SK-N-SH (cell line): ENCODE results near the gene USP14. TPM values are rescaled to one million over a fixed set of nuclear protein-coding genes. Genes with fewer than 3 reads are reported as not detected.

ENCODE experiments used
- CTCF ChIA-PET: fragments of 300-600, 350-600 bp; formaldehyde crosslinking; extraction: SDS; loops from one replicate; lab custom pipeline; 2021; lab: Yijun Ruan, JAX
- POLR2A ChIA-PET: fragments of 350-600 bp; sonication (Branson Sonifier 250); formaldehyde crosslinking; extraction: SDS; loops from one replicate; lab custom pipeline; 2020; ENCODE audit warnings: antibody characterized with exemption, inconsistent platforms; lab: Yijun Ruan, JAX
- DNase-seq: peaks from one replicate; pipeline ENCODE4 v3.0.0; 2012
- H2AFZ ChIP-seq: fragments of 200-600 bp; sonication (generic); 2 replicates; pipeline ENCODE4 v1.8.1; 2016; ENCODE audit warnings: antibody characterized with exemption, mild to moderate bottlenecking, low read depth
- H3F3A ChIP-seq: fragments of 200-600 bp; sonication (generic); replicated peaks from 2 replicates; pipeline ENCODE3; 2016; ENCODE audit warnings: antibody characterized with exemption, mild to moderate bottlenecking; ENCODE audit not compliant: insufficient read depth
- H3K27ac ChIP-seq, 2 experiments: fragments of 200-500 bp in 1 of 2; fragments of 200-600 bp in 1 of 2; sonication (Bioruptor generic) in 1 of 2; sonication (generic), shearing (Covaris generic) in 1 of 2; 2 replicates each; pipeline versions ENCODE4 v1.5.1 to v1.6.1; 2014 to 2016; ENCODE audit warnings: low read depth in 2 of 2, inconsistent platforms in 1 of 2, low read length in 1 of 2, mild to moderate bottlenecking in 1 of 2, mixed read lengths in 1 of 2
- H3K27me3 ChIP-seq: fragments of 200-600 bp; sonication (generic), shearing (Covaris generic); 2 replicates; pipeline ENCODE4 v1.6.1; 2016; ENCODE audit warnings: mixed run types; ENCODE audit not compliant: insufficient read depth
- H3K36me3 ChIP-seq, 2 experiments: fragments of 200-500 bp in 1 of 2; fragments of 200-600 bp in 1 of 2; sonication (Bioruptor generic) in 1 of 2; sonication (generic) in 1 of 2; replicated peaks in 1 of 2; 2 replicates each; pipeline versions ENCODE3 to v1.5.1; 2014 to 2016; ENCODE audit warnings: low read length in 1 of 2, mild to moderate bottlenecking in 1 of 2; ENCODE audit not compliant: insufficient read depth in 2 of 2, control insufficient read depth in 1 of 2
- H3K4me1 ChIP-seq, 2 experiments: fragments of 200-500 bp in 1 of 2; fragments of 200-600 bp in 1 of 2; sonication (Bioruptor generic) in 1 of 2; sonication (generic), shearing (Covaris generic) in 1 of 2; 2 replicates each; pipeline versions ENCODE4 v1.5.1 to v1.6.1; 2014 to 2016; ENCODE audit warnings: low read depth in 1 of 2, low read length in 1 of 2, mixed run types in 1 of 2; ENCODE audit not compliant: insufficient read depth in 2 of 2, control insufficient read depth in 1 of 2
- H3K4me2 ChIP-seq: fragments of 200-600 bp; sonication (generic), shearing (Covaris generic); 2 replicates; pipeline ENCODE4 v1.6.1; 2017; ENCODE audit warnings: mixed run types
- H3K4me3 ChIP-seq, 2 experiments: fragments of 200-500 bp in 1 of 2; fragments of 200-600 bp in 1 of 2; sonication (Bioruptor generic) in 1 of 2; sonication (generic), shearing (Covaris generic) in 1 of 2; 2 replicates each; pipeline versions ENCODE4 v1.5.1 to v1.8.1; 2014 to 2016; ENCODE audit warnings: low read depth in 2 of 2, inconsistent platforms in 1 of 2, low read length in 1 of 2, mild to moderate bottlenecking in 1 of 2, mixed read lengths in 1 of 2, moderate library complexity in 1 of 2
- H3K79me2 ChIP-seq: fragments of 200-600 bp; sonication (generic); 2 replicates; pipeline ENCODE4 v1.8.1; 2017; ENCODE audit warnings: mild to moderate bottlenecking; ENCODE audit not compliant: insufficient read depth
- H3K9ac ChIP-seq: fragments of 200-600 bp; sonication (generic); 2 replicates; pipeline ENCODE4 v1.6.1; 2017; ENCODE audit warnings: mixed run types
- H3K9me2 ChIP-seq: fragments of 200-600 bp; sonication (generic); 2 replicates; pipeline ENCODE4 v1.6.1; 2017; ENCODE audit warnings: mixed run types
- H3K9me3 ChIP-seq: fragments of 200-600 bp; sonication (generic); 2 replicates; pipeline ENCODE4 v1.6.1; 2017; ENCODE audit warnings: mixed run types, mild to moderate bottlenecking, moderate library complexity
- H4K20me1 ChIP-seq: fragments of 200-600 bp; sonication (generic); 2 replicates; pipeline ENCODE4 v1.6.1; 2017; ENCODE audit warnings: mild to moderate bottlenecking, mixed run types; ENCODE audit not compliant: insufficient read depth
- CHD2 ChIP-seq: fragments of 150-350 bp; IDR thresholded peaks from 2 replicates; pipeline ENCODE4 v1.6.1; 2018; ENCODE audit warnings: low read length; ENCODE audit not compliant: partially characterized antibody
- EZH2phosphoT487 ChIP-seq: fragments of 200-600 bp; sonication (generic); IDR thresholded peaks from 2 replicates; pipeline ENCODE4 v1.6.1; 2017; ENCODE audit warnings: low read depth, mixed run types, mild to moderate bottlenecking, antibody characterized with exemption, moderate library complexity, borderline replicate concordance
- FOSL2 ChIP-seq: IDR thresholded peaks from 2 replicates; pipeline ENCODE4 v1.4.0; 2012; ENCODE audit warnings: low read depth, mild to moderate bottlenecking, moderate library complexity, borderline replicate concordance
- FOXJ3 ChIP-seq: sonication (generic); formaldehyde crosslinking; IDR thresholded peaks from 2 replicates; pipeline ENCODE4 v1.5.1; 2020; ENCODE audit warnings: mild to moderate bottlenecking, missing genetic modification reagents
- FOXM1 ChIP-seq: IDR thresholded peaks from 2 replicates; pipeline ENCODE4 v1.4.0; 2012; ENCODE audit warnings: low read depth, mild to moderate bottlenecking
- GABPA ChIP-seq: IDR thresholded peaks from 2 replicates; pipeline ENCODE4 v1.4.0; 2012; ENCODE audit warnings: low read depth, mild to moderate bottlenecking
- MEF2A ChIP-seq: IDR thresholded peaks from 2 replicates; pipeline ENCODE4 v1.4.0; 2012; ENCODE audit warnings: low read depth, borderline replicate concordance
- NFIC ChIP-seq: IDR thresholded peaks from 2 replicates; pipeline ENCODE4 v1.4.0; 2012; ENCODE audit warnings: borderline replicate concordance
- NRF1 ChIP-seq: IDR thresholded peaks from 2 replicates; pipeline ENCODE4 v1.6.1; 2012; ENCODE audit warnings: low read depth, mild to moderate bottlenecking, low read length
- RAD21 ChIP-seq: IDR thresholded peaks from 2 replicates; pipeline ENCODE4 v1.6.1; 2012; ENCODE audit warnings: mild to moderate bottlenecking, low read length
- RCOR1 ChIP-seq: fragments of 150-350 bp; IDR thresholded peaks from 2 replicates; pipeline ENCODE4 v1.6.1; 2017; ENCODE audit warnings: antibody characterized with exemption, low read length
- REST ChIP-seq: IDR thresholded peaks from 2 replicates; pipeline ENCODE4 v1.6.1; 2012; ENCODE audit warnings: mild to moderate bottlenecking, low read depth, low read length, moderate library complexity
- RXRA ChIP-seq: IDR thresholded peaks from 2 replicates; pipeline ENCODE4 v1.4.0; 2012; ENCODE audit warnings: low read depth, mild to moderate bottlenecking, borderline replicate concordance
- SMC3 ChIP-seq: IDR thresholded peaks from 2 replicates; pipeline ENCODE4 v1.6.1; 2012; ENCODE audit warnings: low read depth, low read length, improper control_type of control experiment
- USF2 ChIP-seq: fragments of 150-350 bp; IDR thresholded peaks from 2 replicates; pipeline ENCODE4 v1.6.1; 2017; ENCODE audit warnings: antibody characterized with exemption, low read length, low read depth, borderline replicate concordance
- YY1 ChIP-seq: IDR thresholded peaks from 2 replicates; pipeline ENCODE4 v1.4.0; 2012; ENCODE audit warnings: low read depth, mild to moderate bottlenecking
- WGBS: methylation state at CpG from one replicate; pipeline ENCODE4 v1.1.6; 2017; ENCODE audit warnings: low lambda C conversion rate; 5-methylcytosine and 5-hydroxymethylcytosine counted together
- polyA plus RNA-seq, 3 experiments: library from polyadenylated mRNA; depleted of rRNA; stranded (reverse); fragments of >200 nt; gene quantifications; 2 replicates each; pipeline ENCODE4 v1.2.3, GENCODE V29; 2012
- TF ChIP-seq, protein P1 (sequence below): fragments of 150-350 bp; IDR thresholded peaks from 2 replicates; pipeline ENCODE4 v1.6.1; 2016; ENCODE audit warnings: mild to moderate bottlenecking, low read depth, low read length
- TF ChIP-seq, protein P2 (sequence below): IDR thresholded peaks from 2 replicates; pipeline ENCODE4 v1.4.0; 2012; ENCODE audit warnings: low read depth, borderline replicate concordance
- TF ChIP-seq, protein P3 (sequence below): IDR thresholded peaks from 2 replicates; pipeline ENCODE4 v1.4.0; 2012; ENCODE audit warnings: low read depth

The USP14 gene
- polyA plus RNA-seq, 1 of the 3 experiments (the other 2 are of a cell fraction) = 22.0 TPM

- H3K79me2 ChIP-seq = peaks cover 6% of the 10 kb centered on the region
- H3K4me2 ChIP-seq = no peak overlapping the region
- no peak overlapping the region for H3K9ac ChIP-seq
- POLR2A ChIA-PET = no interaction called here
- H3K4me1 ChIP-seq = no peaks in the 10 kb centered on the region
- peaks cover 23% of the 10 kb centered on the region for H3F3A ChIP-seq
- CTCF ChIA-PET = no interaction called here
- H3K9me3 ChIP-seq = no peaks in the 10 kb centered on the region
- peaks cover 91 to 93% of the 10 kb centered on the region in 2 experiments for H3K36me3 ChIP-seq
- H3K4me3 ChIP-seq = no peak overlapping the region
- H3K9me2 ChIP-seq = no peaks in the 10 kb centered on the region
- TF ChIP-seq REST (no peak), FOXJ3 (CRISPR knock-in tag) (no peak), RXRA (no peak), MEF2A (no peak), RAD21 (no peak), GABPA (no peak)
- TF ChIP-seq, protein P1, sequence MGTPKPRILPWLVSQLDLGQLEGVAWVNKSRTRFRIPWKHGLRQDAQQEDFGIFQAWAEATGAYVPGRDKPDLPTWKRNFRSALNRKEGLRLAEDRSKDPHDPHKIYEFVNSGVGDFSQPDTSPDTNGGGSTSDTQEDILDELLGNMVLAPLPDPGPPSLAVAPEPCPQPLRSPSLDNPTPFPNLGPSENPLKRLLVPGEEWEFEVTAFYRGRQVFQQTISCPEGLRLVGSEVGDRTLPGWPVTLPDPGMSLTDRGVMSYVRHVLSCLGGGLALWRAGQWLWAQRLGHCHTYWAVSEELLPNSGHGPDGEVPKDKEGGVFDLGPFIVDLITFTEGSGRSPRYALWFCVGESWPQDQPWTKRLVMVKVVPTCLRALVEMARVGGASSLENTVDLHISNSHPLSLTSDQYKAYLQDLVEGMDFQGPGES = no peak
- TF ChIP-seq, all 33 proteins: peak for 0
- no peak overlapping the region for H2AFZ ChIP-seq
- H4K20me1 ChIP-seq = no peaks in the 10 kb centered on the region
- no peak for DNase-seq
- WGBS = 85% methylated on average over 3 of the region's 3 CpGs
- no peak overlapping the region for H3K27ac ChIP-seq
- no peaks in the 10 kb centered on the region for H3K27me3 ChIP-seq
These were observed 55.6 kb downstream of the USP14 start for GRCh38 chr18:213966-214365.

GRCh38 chr18:215448-216010 is 57.2 kb downstream of the USP14 start:
- H3K36me3 ChIP-seq = peaks cover 85 to 86% of the 10 kb centered on the region in 2 experiments
- peaks cover 21% of the 10 kb centered on the region for H3F3A ChIP-seq
- H3K27me3 ChIP-seq = no peaks in the 10 kb centered on the region
- H3K4me2 ChIP-seq = no peak overlapping the region
- ChIA-PET CTCF (no interaction called here), POLR2A (no interaction called here)
- no peak overlapping the region for H2AFZ ChIP-seq
- no peak overlapping the region for H3K9ac ChIP-seq
- H3K79me2 ChIP-seq = no peaks in the 10 kb centered on the region
- H3K4me3 ChIP-seq = no peak overlapping the region
- DNase-seq = no peak
- H3K9me2 ChIP-seq = no peaks in the 10 kb centered on the region
- no peak overlapping the region for H3K27ac ChIP-seq
- H3K9me3 ChIP-seq = no peaks in the 10 kb centered on the region
- no peaks in the 10 kb centered on the region for H3K4me1 ChIP-seq
- H4K20me1 ChIP-seq = no peaks in the 10 kb centered on the region
- 96% methylated on average over 5 of the region's 5 CpGs for WGBS
- no peak for TF ChIP-seq FOSL2
- TF ChIP-seq RCOR1 = no peak
- TF ChIP-seq, protein P1 = no peak
- TF ChIP-seq, protein P2, sequence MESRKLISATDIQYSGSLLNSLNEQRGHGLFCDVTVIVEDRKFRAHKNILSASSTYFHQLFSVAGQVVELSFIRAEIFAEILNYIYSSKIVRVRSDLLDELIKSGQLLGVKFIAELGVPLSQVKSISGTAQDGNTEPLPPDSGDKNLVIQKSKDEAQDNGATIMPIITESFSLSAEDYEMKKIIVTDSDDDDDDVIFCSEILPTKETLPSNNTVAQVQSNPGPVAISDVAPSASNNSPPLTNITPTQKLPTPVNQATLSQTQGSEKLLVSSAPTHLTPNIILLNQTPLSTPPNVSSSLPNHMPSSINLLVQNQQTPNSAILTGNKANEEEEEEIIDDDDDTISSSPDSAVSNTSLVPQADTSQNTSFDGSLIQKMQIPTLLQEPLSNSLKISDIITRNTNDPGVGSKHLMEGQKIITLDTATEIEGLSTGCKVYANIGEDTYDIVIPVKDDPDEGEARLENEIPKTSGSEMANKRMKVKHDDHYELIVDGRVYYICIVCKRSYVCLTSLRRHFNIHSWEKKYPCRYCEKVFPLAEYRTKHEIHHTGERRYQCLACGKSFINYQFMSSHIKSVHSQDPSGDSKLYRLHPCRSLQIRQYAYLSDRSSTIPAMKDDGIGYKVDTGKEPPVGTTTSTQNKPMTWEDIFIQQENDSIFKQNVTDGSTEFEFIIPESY = no peak
- TF ChIP-seq USF2 = no peak
- no peak for TF ChIP-seq YY1
- no peak for TF ChIP-seq SMC3
- TF ChIP-seq FOXJ3 (CRISPR knock-in tag) = no peak
- no peak for TF ChIP-seq NRF1
- TF ChIP-seq, protein P3, sequence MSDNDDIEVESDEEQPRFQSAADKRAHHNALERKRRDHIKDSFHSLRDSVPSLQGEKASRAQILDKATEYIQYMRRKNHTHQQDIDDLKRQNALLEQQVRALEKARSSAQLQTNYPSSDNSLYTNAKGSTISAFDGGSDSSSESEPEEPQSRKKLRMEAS = no peak
- no peak for TF ChIP-seq CHD2
- TF ChIP-seq NFIC = no peak
- no peak for TF ChIP-seq FOXM1
- TF ChIP-seq EZH2phosphoT487 = no peak
